Measurements from ENCODE around the gene C1S. TPM values are rescaled to one million over a fixed set of nuclear protein-coding genes. Genes with fewer than 3 reads are reported as not detected.
A peak's percentile ranks its signal among the peaks of the same experiment; 100 is the strongest.

Gene C1S
- total RNA-seq, 4 donors from 2014 or later = 52.6 to 187 (median 59.3) TPM

GRCh38 chr12:7083125-7083524, 22.6 kb downstream of the C1S start:
- DNase-seq (ENCODE audit: low spot score in 2 of 2) = peak in 1 of 2 donors; percentile 28
- no peak for TF ChIP-seq POLR2A (IDR thresholded peaks at IDR 0.05)
- peak in 1 of 3 donors; percentile 54 for TF ChIP-seq CTCF (IDR thresholded peaks at IDR 0.05)
- intact Hi-C loops (cut with DNase I; ENCODE audit: low total_unique reads) = no loop called here
- H3K4me3 ChIP-seq (ENCODE audit: low read depth, poor library complexity, severe bottlenecking) = no peak overlapping the region

GRCh38 chr12:7089196-7089871, 28.8 kb downstream of the C1S start:
- DNase-seq (ENCODE audit: low spot score in 2 of 2) = peak in 1 of 2 donors; percentile 59
- intact Hi-C loops (cut with DNase I; ENCODE audit: low total_unique reads) = no loop called here
- WGBS, 2 donors = 83 to 93% methylated on average over 8 to 11 of the region's 11 CpGs
- no peak overlapping the region for H3K4me3 ChIP-seq (ENCODE audit: low read depth, poor library complexity, severe bottlenecking)
- TF ChIP-seq POLR2A (IDR thresholded peaks at IDR 0.05) = no peak
- TF ChIP-seq CTCF (IDR thresholded peaks at IDR 0.05) = no peak

GRCh38 chr12:7090222-7090998, 29.9 kb downstream of the C1S start:
- DNase-seq (ENCODE audit: low spot score in 2 of 2) = peak in 1 of 2 donors; percentile 84
- TF ChIP-seq POLR2A (IDR thresholded peaks at IDR 0.05) (no peak), CTCF (IDR thresholded peaks at IDR 0.05) (no peak)
- H3K4me3 ChIP-seq (ENCODE audit: low read depth, poor library complexity, severe bottlenecking) = no peak overlapping the region
- WGBS, 2 donors = 62 to 78% methylated on average over 16 of the region's 16 CpGs
- intact Hi-C loops (cut with DNase I; ENCODE audit: low total_unique reads) = loop anchor here (10.0 kb wide), 1 partner anchor 136 kb away; the partner anchor contains the start of gene PTPN6

- TF ChIP-seq CTCF (IDR thresholded peaks at IDR 0.05) (no peak), POLR2A (IDR thresholded peaks at IDR 0.05) (no peak)
- peak in 1 of 2 donors; percentile 75 for DNase-seq (ENCODE audit: low spot score in 2 of 2)
- intact Hi-C loops (cut with DNase I; ENCODE audit: low total_unique reads) = loop anchor here (10.0 kb wide), 1 partner anchor 136 kb away; the partner anchor contains the start of gene PTPN6
- H3K4me3 ChIP-seq (ENCODE audit: low read depth, poor library complexity, severe bottlenecking) = no peak overlapping the region
- 71 to 80% methylated on average over 7 of the region's 7 CpGs for WGBS, 2 donors
Measured at GRCh38 chr12:7091171-7091570, 30.7 kb downstream of the C1S start.

GRCh38 chr12:7091660-7092228, 31.2 kb downstream of the C1S start:
- intact Hi-C loops (cut with DNase I; ENCODE audit: low total_unique reads) = loop anchor here (10.0 kb wide), 1 partner anchor 137 kb away; the partner anchor contains the start of gene PTPN6
- 18 to 20% methylated on average over 10 of the region's 10 CpGs for WGBS, 2 donors
- peak in 1 of 2 donors; percentile 89 for DNase-seq (ENCODE audit: low spot score in 2 of 2)
- TF ChIP-seq POLR2A (IDR thresholded peaks at IDR 0.05) (no peak), CTCF (IDR thresholded peaks at IDR 0.05) (no peak)
- H3K4me3 ChIP-seq (ENCODE audit: low read depth, poor library complexity, severe bottlenecking) = peak overlapping the region; percentile 29

Data from lower leg skin (tissue), 4 donors.